Right lobe of liver (tissue), 6 donors: ENCODE results near the gene LRRC75A. TPM values are rescaled to one million over a fixed set of nuclear protein-coding genes. Genes with fewer than 3 reads are reported as not detected.

Experiments
- ATAC-seq, 4 donors: fragments of 200-7000 bp; cut with Tn5 transposase; one replicate each; pipeline ENCODE4 v1.9.1; 2020; ENCODE audit warnings: mild to moderate bottlenecking in 4 of 4, moderate library complexity in 4 of 4
- DNase-seq, 3 donors: peaks; one replicate each; pipeline ENCODE4 v3.0.0-alpha.2; 2020
- H3K27ac ChIP-seq, 3 donors: fragments of 200-600 bp; one replicate each; pipeline ENCODE4 v1.8.0; 2022
- H3K27me3 ChIP-seq, 2 donors: fragments of 200-600 bp; one replicate each; pipeline ENCODE4 v1.8.0; 2022
- H3K36me3 ChIP-seq, 4 donors: fragments of 200-600 bp; sonication (generic) in 1 of 4; one replicate each; pipeline versions ENCODE4 v1.5.1 to v1.8.0; 2017 to 2022; ENCODE audit warnings: control low read depth in 1 of 4
- H3K4me1 ChIP-seq, 4 donors: fragments of 200-600 bp; sonication (generic) in 1 of 4; one replicate each; pipeline versions ENCODE4 v1.5.1 to v1.8.0; 2017 to 2022; ENCODE audit warnings: control low read depth in 1 of 4
- H3K4me3 ChIP-seq, 3 donors: fragments of 200-600 bp; one replicate each; pipeline ENCODE4 v1.8.0; 2022
- H3K9me3 ChIP-seq, 4 donors: fragments of 200-600 bp; sonication (generic) in 1 of 4; one replicate each; pipeline versions ENCODE4 v1.5.1 to v1.8.0; 2017 to 2022; ENCODE audit warnings: control low read depth in 1 of 4
- POLR2A ChIP-seq: fragments of 450-650 bp; IDR thresholded peaks from one replicate; pipeline ENCODE4 v1.6.1; 2017; ENCODE audit warnings: antibody characterized with exemption, mild to moderate bottlenecking
- WGBS: methylation state at CpG from one replicate; pipeline ENCODE4 v1.1.6; 2018; ENCODE audit warnings: low coverage, low lambda C conversion rate; ENCODE audit not compliant: insufficient coverage; ENCODE audit errors: missing lambda C conversion rate; 5-methylcytosine and 5-hydroxymethylcytosine counted together
- intact Hi-C, 2 donors: fragments of 100-400 bp; cut with DNase I; formaldehyde crosslinking; loops; one replicate each; pipeline versions ENCODE4 v1.11.2 to v1.14.1; 2022
- total RNA-seq, 6 experiments: library from RNA; depleted of rRNA in 2 of 6; stranded (reverse); fragments of >200 nt in 2 of 6; fragmentation: NEBNext Ultra II Directional in 3 of 6; extraction: Animal tissue kit (Norgen Biotek cat#: 25700) in 3 of 6; gene quantifications; one replicate each; pipeline versions ENCODE4 v1.1.0 to v1.2.4, GENCODE V29; 2016 to 2023
- TF ChIP-seq, protein P1 (sequence below), 4 donors: fragments of 200-600 bp in 3 of 4; fragments of 450-650 bp in 1 of 4; IDR thresholded peaks; one replicate each; pipeline versions ENCODE4 v1.5.1 to v1.8.0; 2016 to 2022; ENCODE audit warnings: antibody characterized with exemption in 4 of 4, mild to moderate bottlenecking in 2 of 4
- donor health status: DM: no; HTN: yes; CAD: no.
- donor health status: DM: no; HTN: no; CAD: no.
- donor health status: DM: no; HTN: no; CAD: no.
- donor health status: DM: no; HTN: yes; CAD: no.
- donor health status: DM: no; HTN: yes; CAD: no.

The LRRC75A gene
- total RNA-seq, 6 experiments from 2014 or later = 0.12 to 0.62 (median 0.22) TPM

DNA sequence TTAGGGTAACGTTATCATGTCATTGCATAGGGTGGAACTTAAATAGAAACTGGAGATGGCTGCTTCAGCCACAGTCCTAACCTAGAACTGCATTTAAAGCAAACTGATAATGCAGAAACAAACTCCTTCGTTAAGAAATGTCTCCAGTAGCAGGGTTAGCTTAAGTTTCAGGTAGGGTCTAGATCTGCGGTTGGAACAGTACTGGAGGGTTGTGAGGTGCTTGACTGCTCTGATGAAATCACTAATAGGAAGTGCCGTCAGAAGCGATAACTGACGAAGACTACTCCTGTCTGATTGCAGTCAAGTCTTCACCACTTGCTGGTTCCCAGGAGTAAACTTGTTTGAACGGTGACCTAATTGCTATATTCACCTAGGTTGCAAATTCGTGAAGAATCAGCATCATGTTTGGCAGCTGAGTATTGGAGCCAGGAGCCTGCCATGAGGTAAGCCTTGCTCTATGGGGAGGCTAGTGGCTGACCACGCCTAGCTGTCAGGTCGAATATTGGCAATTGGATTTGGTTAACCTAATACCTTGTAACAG lies 52.1 kb downstream of the LRRC75A start:
- ATAC-seq = peak in 1 of 4 donors; percentile 4
- intact Hi-C loops = no loop called here
- WGBS = 4% methylated on average over 9 of the region's 10 CpGs

DNA sequence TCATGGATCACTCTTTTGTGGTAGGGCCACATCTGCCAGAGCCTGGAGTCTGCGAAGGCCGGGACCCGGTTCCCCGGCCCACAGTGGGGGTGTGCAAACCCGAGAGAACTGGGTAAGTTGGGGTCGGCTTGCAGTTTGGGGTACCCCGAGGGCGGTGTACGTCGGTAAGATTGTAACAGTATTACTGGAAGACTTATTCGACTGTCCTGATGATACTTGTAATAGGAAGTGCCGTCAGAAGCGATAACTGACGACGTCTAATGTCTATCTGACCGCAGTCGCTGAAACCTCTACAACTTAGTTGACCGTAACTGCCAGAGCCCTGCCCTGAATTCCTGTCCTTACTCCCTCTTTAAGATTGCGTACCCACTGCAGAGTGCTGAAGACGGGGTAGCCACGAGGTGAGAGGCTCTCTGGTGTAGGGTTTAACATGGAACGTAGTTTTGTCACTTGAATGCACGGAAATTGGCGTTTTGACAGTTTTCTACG lies 52.6 kb downstream of the LRRC75A start:
- no peak for TF ChIP-seq POLR2A
- TF ChIP-seq, protein P1, sequence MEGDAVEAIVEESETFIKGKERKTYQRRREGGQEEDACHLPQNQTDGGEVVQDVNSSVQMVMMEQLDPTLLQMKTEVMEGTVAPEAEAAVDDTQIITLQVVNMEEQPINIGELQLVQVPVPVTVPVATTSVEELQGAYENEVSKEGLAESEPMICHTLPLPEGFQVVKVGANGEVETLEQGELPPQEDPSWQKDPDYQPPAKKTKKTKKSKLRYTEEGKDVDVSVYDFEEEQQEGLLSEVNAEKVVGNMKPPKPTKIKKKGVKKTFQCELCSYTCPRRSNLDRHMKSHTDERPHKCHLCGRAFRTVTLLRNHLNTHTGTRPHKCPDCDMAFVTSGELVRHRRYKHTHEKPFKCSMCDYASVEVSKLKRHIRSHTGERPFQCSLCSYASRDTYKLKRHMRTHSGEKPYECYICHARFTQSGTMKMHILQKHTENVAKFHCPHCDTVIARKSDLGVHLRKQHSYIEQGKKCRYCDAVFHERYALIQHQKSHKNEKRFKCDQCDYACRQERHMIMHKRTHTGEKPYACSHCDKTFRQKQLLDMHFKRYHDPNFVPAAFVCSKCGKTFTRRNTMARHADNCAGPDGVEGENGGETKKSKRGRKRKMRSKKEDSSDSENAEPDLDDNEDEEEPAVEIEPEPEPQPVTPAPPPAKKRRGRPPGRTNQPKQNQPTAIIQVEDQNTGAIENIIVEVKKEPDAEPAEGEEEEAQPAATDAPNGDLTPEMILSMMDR (IDR thresholded peaks at IDR 0.05) = no peak
- H3K4me3 ChIP-seq = peak overlapping the region; percentile 83 to 91 (median 86)
- peaks cover 0 to 48% (median 10%) of the 10 kb centered on the region in 4 donors for H3K4me1 ChIP-seq
- ATAC-seq = peak in 2 of 4 donors; percentile 1 to 3
- peaks cover 0 to 41% (median 11%) of the 10 kb centered on the region in 4 donors for H3K36me3 ChIP-seq
- H3K9me3 ChIP-seq = no peaks in the 10 kb centered on the region
- peak overlapping the region; percentile 85 to 91 (median 90) for H3K27ac ChIP-seq
- H3K27me3 ChIP-seq = no peaks in the 10 kb centered on the region
- WGBS = 0% methylated on average over 15 of the region's 25 CpGs
- intact Hi-C loops = no loop called here
- no peak for DNase-seq

More for the DNA sequence above, 52.1 kb downstream of the LRRC75A start:
- no peaks in the 10 kb centered on the region for H3K27me3 ChIP-seq
- no peak for TF ChIP-seq POLR2A
- TF ChIP-seq, protein P1 (IDR thresholded peaks at IDR 0.05) = no peak
- no peak for DNase-seq
- H3K27ac ChIP-seq = peak overlapping the region; percentile 85 to 91 (median 90)
- H3K9me3 ChIP-seq = no peaks in the 10 kb centered on the region
- H3K36me3 ChIP-seq = peaks cover 0 to 41% (median 11%) of the 10 kb centered on the region in 4 donors
- peaks cover 0 to 52% (median 10%) of the 10 kb centered on the region in 4 donors for H3K4me1 ChIP-seq
- peak overlapping the region; percentile 83 to 91 (median 86) for H3K4me3 ChIP-seq

DNA sequence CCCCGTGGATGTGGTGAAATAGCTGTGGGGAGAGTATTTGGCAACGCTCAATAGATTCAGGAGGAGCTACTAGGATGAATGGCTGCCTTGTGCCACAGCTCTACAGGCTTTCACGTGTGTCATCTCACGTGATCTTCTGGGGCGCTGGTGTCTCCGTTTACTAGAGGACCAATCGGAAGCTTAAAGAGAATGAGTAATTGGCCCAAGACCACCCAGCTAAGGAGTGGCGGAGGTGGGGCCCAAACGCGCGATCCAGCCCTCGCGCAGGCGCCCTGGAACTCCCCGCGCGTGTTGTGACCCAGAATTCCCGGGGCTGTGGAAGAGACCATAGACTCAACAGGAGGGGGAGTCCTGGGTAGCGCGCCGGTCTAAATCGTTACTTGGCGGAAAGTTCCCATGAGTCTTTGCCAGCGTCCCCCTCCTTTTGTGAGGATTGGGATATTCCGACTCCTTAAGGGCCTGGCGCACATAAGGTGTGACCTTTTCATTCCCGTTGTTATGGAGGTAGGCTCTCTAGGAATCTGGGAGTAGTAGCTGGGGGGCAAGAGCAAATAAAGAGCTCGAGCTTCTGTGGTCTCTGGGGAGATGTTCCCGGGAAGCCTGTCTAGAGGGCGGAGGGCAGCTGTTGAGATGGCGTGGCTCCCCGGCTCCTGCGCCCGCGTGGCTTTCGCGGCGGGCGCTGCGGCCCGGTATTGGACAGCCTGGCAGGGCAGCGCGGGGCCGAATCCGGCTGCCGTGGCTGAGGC lies 53.3 kb downstream of the LRRC75A start:
- Histone ChIP-seq H3K27ac (peak overlapping the region; percentile 85 to 91 (median 90)), H3K4me3 (peak overlapping the region; percentile 83 to 91 (median 86)), H3K36me3 (peaks cover 0 to 36% (median 10%) of the 10 kb centered on the region in 4 donors), H3K27me3 (no peaks in the 10 kb centered on the region), H3K4me1 (peaks cover 0 to 42% (median 10%) of the 10 kb centered on the region in 4 donors), H3K9me3 (no peaks in the 10 kb centered on the region)
- intact Hi-C loops = no loop called here
- TF ChIP-seq, protein P1 (IDR thresholded peaks at IDR 0.05) = no peak
- TF ChIP-seq POLR2A = peak; percentile 84
- DNase-seq (peak; percentile 91 to 95 (median 95)), ATAC-seq (peak; percentile 89 to 93 (median 92))
- WGBS = 2% methylated on average over 15 of the region's 46 CpGs

DNA sequence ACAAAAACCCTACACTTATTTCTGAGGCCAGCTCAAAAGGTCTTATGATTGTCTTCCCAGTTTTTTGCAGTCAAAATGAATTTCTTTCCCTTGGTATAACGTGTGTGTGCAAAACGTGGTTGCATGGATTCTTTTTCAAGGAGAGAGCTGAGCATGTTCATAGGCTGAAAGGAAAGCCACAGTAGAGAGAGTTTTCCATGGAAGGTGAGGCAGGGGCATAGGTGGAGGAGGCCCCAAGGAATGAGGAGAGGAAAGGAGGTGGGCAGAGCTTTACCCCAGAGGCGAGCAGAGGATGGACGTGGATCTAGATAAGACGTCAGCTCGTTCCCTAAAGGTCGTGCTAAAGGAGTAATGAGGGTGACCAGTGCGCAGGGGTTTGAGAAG lies 53.8 kb downstream of the LRRC75A start:
- Histone ChIP-seq H3K27ac (peak overlapping the region; percentile 65 to 91 (median 68)), H3K27me3 (no peaks in the 10 kb centered on the region), H3K36me3 (peaks cover 0 to 30% (median 10%) of the 10 kb centered on the region in 4 donors), H3K4me1 (peaks cover 0 to 36% (median 10%) of the 10 kb centered on the region in 4 donors), H3K4me3 (peak overlapping the region; percentile 83 to 91 (median 86)), H3K9me3 (no peaks in the 10 kb centered on the region)
- intact Hi-C loops = no loop called here
- no peak for ATAC-seq
- 19% methylated on average over 8 of the region's 8 CpGs for WGBS
- DNase-seq = no peak
- no peak for TF ChIP-seq POLR2A
- TF ChIP-seq, protein P1 (IDR thresholded peaks at IDR 0.05) = no peak
